Sigmoid colon (tissue), 7 donors: ENCODE data around the gene NIPAL3. TPM values are rescaled to one million over a fixed set of nuclear protein-coding genes. Genes with fewer than 3 reads are reported as not detected.

Source experiments
- DNase-seq: peaks from one replicate; pipeline ENCODE4 v3.0.0-alpha.2; 2019
- H3K27ac ChIP-seq, 4 donors: fragments of 200-600 bp; sonication (generic); one replicate each; pipeline ENCODE4 v1.5.1; 2016 to 2019; ENCODE audit warnings: mild to moderate bottlenecking in 1 of 4
- H3K27me3 ChIP-seq, 3 donors: fragments of 200-600 bp; sonication (generic); one replicate each; pipeline ENCODE4 v1.5.1; 2019; ENCODE audit warnings: mild to moderate bottlenecking in 1 of 3
- H3K36me3 ChIP-seq, 4 donors: fragments of 200-600 bp; sonication (generic); one replicate each; pipeline ENCODE4 v1.5.1; 2016 to 2019
- H3K4me1 ChIP-seq, 4 donors: fragments of 200-600 bp; sonication (generic); one replicate each; pipeline ENCODE4 v1.5.1; 2017 to 2019
- H3K4me3 ChIP-seq, 4 donors: fragments of 200-600 bp; sonication (generic); one replicate each; pipeline ENCODE4 v1.5.1; 2017 to 2019; ENCODE audit warnings: mild to moderate bottlenecking in 2 of 4, moderate library complexity in 1 of 4
- H3K9me3 ChIP-seq, 4 donors: fragments of 200-600 bp in 3 of 4; sonication (generic) in 3 of 4; one replicate each; pipeline versions ENCODE4 v1.5.1 to v1.6.1; 2013 to 2019
- EP300 ChIP-seq, 4 donors: sonication (generic); formaldehyde crosslinking; IDR thresholded peaks; one replicate each; pipeline ENCODE4 v1.6.1; 2017; ENCODE audit warnings: antibody characterized with exemption in 4 of 4
- POLR2A ChIP-seq, 2 donors: fragments of 450-650 bp; IDR thresholded peaks; one replicate each; pipeline ENCODE4 v1.6.1; 2016; ENCODE audit warnings: antibody characterized with exemption in 2 of 2, mild to moderate bottlenecking in 2 of 2, moderate library complexity in 2 of 2
- POLR2AphosphoS5 ChIP-seq, 4 donors: sonication (generic); formaldehyde crosslinking; IDR thresholded peaks; one replicate each; pipeline ENCODE4 v1.6.1; 2017; ENCODE audit warnings: antibody characterized with exemption in 4 of 4
- WGBS, 2 donors: extraction: QIAGEN DNeasy Blood & Tissue Kit; methylation state at CpG; one replicate each; pipeline ENCODE4 v1.1.7; 2013; 5-methylcytosine and 5-hydroxymethylcytosine counted together
- intact Hi-C: fragments of 100-400 bp; cut with DNase I; formaldehyde crosslinking; loops from one replicate; pipeline ENCODE4 v1.15.1; 2023
- polyA plus RNA-seq, 3 donors: library from polyadenylated mRNA; stranded (reverse); fragments of 200-250 nt; gene quantifications; one replicate each; pipeline ENCODE4 v1.2.3, GENCODE V29; 2013
- total RNA-seq, 4 donors: library from RNA; depleted of rRNA; stranded (reverse); fragments of >200 nt; gene quantifications; one replicate each; pipeline ENCODE4 v1.1.0, GENCODE V29; 2016
- TF ChIP-seq, protein P1 (sequence below), 4 experiments: fragments of 450-650 bp in 3 of 4; fragments of 200-600 bp in 1 of 4; IDR thresholded peaks; one replicate each; pipeline ENCODE4 v1.5.1; 2016 to 2019; ENCODE audit warnings: antibody characterized with exemption in 4 of 4, mild to moderate bottlenecking in 3 of 4, moderate library complexity in 2 of 4
- donor health status: healthy with polysubstance abuse.
- donor health status: Bipolar disorder and iron deficiency.
- donor health status: healthy.

Gene NIPAL3
- total and polyA plus RNA-seq, 7 donors: 5.8 to 53.2 (median 23.7) TPM

DNA sequence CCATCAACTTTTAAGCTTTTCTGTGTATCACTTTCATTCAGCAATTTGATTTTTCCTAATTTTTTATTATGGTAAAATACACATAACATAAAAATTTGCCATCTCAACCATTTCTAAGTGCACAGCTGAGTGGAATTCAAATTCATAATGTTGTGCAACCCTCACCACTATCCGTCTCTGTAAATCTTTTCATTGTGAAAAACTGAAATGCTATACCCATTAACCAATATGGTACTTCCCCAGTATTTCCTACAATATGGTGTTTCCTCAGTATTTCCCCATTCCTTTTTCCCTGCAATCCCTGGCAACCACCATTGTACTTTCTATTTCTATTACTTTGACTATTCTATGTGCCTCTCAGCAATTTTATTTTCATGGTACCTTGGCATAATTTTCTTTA is 8.8 kb upstream of the NIPAL3 start:
- no peaks in the 10 kb centered on the region for H3K4me1 ChIP-seq
- peaks cover 0 to 4% (median 0%) of the 10 kb centered on the region in 4 donors for H3K9me3 ChIP-seq
- intact Hi-C loops: no loop called here
- H3K27ac ChIP-seq: no peak overlapping the region
- H3K36me3 ChIP-seq: no peaks in the 10 kb centered on the region
- TF ChIP-seq EP300 (IDR thresholded peaks at IDR 0.05): no peak
- no peak for TF ChIP-seq POLR2A (IDR thresholded peaks at IDR 0.05)
- TF ChIP-seq POLR2AphosphoS5 (IDR thresholded peaks at IDR 0.05): no peak
- TF ChIP-seq, protein P1, sequence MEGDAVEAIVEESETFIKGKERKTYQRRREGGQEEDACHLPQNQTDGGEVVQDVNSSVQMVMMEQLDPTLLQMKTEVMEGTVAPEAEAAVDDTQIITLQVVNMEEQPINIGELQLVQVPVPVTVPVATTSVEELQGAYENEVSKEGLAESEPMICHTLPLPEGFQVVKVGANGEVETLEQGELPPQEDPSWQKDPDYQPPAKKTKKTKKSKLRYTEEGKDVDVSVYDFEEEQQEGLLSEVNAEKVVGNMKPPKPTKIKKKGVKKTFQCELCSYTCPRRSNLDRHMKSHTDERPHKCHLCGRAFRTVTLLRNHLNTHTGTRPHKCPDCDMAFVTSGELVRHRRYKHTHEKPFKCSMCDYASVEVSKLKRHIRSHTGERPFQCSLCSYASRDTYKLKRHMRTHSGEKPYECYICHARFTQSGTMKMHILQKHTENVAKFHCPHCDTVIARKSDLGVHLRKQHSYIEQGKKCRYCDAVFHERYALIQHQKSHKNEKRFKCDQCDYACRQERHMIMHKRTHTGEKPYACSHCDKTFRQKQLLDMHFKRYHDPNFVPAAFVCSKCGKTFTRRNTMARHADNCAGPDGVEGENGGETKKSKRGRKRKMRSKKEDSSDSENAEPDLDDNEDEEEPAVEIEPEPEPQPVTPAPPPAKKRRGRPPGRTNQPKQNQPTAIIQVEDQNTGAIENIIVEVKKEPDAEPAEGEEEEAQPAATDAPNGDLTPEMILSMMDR (IDR thresholded peaks at IDR 0.05): no peak
- no peak for DNase-seq
- no peak overlapping the region for H3K4me3 ChIP-seq
- H3K27me3 ChIP-seq: no peaks in the 10 kb centered on the region
- WGBS, 2 donors: 89 to 95% methylated on average over 1 of the region's 1 CpG

DNA sequence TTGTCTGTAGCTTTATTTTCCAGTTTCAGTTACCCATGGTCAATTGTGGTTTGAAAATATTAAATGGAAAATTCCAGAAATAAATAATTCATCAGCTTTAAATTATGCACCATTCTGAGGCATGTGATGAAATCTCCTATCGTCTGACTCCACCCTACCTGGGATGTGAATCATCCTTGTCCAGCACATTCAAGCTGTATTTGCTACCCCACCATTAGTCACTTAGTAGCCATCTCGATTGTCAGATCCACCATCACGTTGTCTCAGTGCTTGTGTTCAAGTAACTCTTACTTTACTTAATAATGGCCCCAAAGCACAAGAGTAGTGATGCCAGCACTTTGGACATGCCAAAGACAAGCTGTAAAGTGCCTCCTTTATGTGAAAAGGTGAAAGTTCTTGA is 6.1 kb upstream of the NIPAL3 start:
- 72 to 80% methylated on average over 3 of the region's 3 CpGs for WGBS, 2 donors

DNA sequence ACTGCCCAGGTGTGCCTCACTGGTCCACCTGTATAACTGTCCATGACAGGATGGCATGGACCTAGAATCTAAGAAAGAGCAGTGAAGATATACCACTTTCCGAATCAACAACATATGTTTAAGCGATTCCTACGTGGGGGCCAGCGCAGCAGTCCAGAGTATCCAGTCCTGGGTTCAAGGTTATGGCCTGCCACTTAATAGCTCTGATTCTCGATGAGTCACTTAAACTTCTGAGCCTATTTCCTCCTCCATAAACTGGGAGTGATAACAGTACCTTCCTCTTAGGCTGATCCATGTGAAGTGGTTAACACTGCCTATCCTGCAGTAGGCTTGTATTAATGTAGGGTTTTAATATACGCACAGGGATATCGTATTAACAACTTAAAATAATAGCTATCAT is 4.9 kb upstream of the NIPAL3 start:
- H3K27me3 ChIP-seq: no peaks in the 10 kb centered on the region
- H3K4me1 ChIP-seq: peaks cover 0 to 18% (median 8%) of the 10 kb centered on the region in 4 donors
- no peak for DNase-seq
- no peaks in the 10 kb centered on the region for H3K36me3 ChIP-seq
- H3K9me3 ChIP-seq: peaks cover 0 to 4% (median 0%) of the 10 kb centered on the region in 4 donors
- no peak overlapping the region for H3K27ac ChIP-seq
- intact Hi-C loops: no loop called here
- WGBS, 2 donors: 69 to 88% methylated on average over 7 of the region's 7 CpGs
- no peak for TF ChIP-seq POLR2AphosphoS5 (IDR thresholded peaks at IDR 0.05)
- TF ChIP-seq, protein P1 (IDR thresholded peaks at IDR 0.05): no peak
- TF ChIP-seq POLR2A (IDR thresholded peaks at IDR 0.05): no peak
- TF ChIP-seq EP300 (IDR thresholded peaks at IDR 0.05): no peak
- H3K4me3 ChIP-seq: no peak overlapping the region

More for the DNA sequence above, 6.1 kb upstream of the NIPAL3 start:
- no peak overlapping the region for H3K27ac ChIP-seq
- peaks cover 0 to 4% (median 0%) of the 10 kb centered on the region in 4 donors for H3K9me3 ChIP-seq
- no peak for TF ChIP-seq EP300 (IDR thresholded peaks at IDR 0.05)
- no peak for TF ChIP-seq POLR2A (IDR thresholded peaks at IDR 0.05)
- no peak for TF ChIP-seq POLR2AphosphoS5 (IDR thresholded peaks at IDR 0.05)
- TF ChIP-seq, protein P1 (IDR thresholded peaks at IDR 0.05): no peak
- DNase-seq: no peak
- H3K4me1 ChIP-seq: peaks cover 0 to 13% (median 5%) of the 10 kb centered on the region in 4 donors
- no peak overlapping the region for H3K4me3 ChIP-seq
- intact Hi-C loops: no loop called here
- H3K36me3 ChIP-seq: no peaks in the 10 kb centered on the region
- H3K27me3 ChIP-seq: no peaks in the 10 kb centered on the region

DNA sequence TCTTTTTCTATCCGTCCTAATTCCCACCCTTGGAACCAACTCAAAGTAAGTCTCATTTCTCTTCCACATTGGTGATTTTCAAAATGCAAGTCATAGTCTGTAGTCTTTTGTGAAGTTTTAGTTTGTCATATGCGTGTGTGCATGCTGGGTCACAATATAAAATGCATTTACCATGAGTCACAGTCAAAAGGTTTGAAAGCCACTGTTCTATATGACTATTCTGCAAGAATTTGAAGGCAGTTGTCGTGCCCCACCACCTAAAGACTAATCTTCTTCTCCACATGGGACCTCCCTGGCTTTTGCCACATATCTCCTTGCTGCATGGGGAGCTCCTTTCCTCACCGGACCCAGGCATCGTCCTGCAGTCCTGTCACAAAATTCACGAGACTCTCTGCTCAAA is 3.6 kb upstream of the NIPAL3 start:
- DNase-seq: no peak
- Histone ChIP-seq H3K27ac (no peak overlapping the region), H3K36me3 (no peaks in the 10 kb centered on the region), H3K4me3 (no peak overlapping the region), H3K27me3 (no peaks in the 10 kb centered on the region), H3K4me1 (peaks cover 0 to 29% (median 16%) of the 10 kb centered on the region in 4 donors), H3K9me3 (peaks cover 0 to 4% (median 0%) of the 10 kb centered on the region in 4 donors)
- TF ChIP-seq POLR2A (IDR thresholded peaks at IDR 0.05) (no peak), EP300 (IDR thresholded peaks at IDR 0.05) (no peak), POLR2AphosphoS5 (IDR thresholded peaks at IDR 0.05) (no peak)
- TF ChIP-seq, protein P1 (IDR thresholded peaks at IDR 0.05): no peak
- intact Hi-C loops: no loop called here
- 41 to 67% methylated on average over 6 of the region's 6 CpGs for WGBS, 2 donors

DNA sequence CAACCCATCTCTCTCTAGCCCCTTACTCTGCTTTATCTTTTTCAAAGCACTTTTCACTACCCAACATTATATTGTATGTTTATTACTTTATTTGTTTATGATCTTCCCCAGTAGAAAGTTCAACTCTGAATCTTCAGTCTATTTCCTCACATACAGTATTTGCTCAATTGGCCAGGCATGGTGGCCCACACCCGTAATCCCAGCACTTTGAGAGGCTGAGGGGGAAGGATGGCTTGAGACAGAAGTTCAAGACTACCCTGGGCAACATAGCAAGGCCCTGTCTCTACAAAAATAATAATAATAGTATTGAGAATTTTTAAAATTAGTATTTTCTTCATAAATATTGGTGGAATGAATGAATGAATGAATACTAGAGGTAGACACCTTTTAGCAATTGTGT is 3.2 kb upstream of the NIPAL3 start:
- intact Hi-C loops: no loop called here
- DNase-seq: no peak
- Histone ChIP-seq H3K9me3 (peaks cover 0 to 4% (median 0%) of the 10 kb centered on the region in 4 donors), H3K4me3 (no peak overlapping the region), H3K27ac (no peak overlapping the region), H3K27me3 (no peaks in the 10 kb centered on the region), H3K36me3 (no peaks in the 10 kb centered on the region), H3K4me1 (peaks cover 0 to 33% (median 20%) of the 10 kb centered on the region in 4 donors)
- TF ChIP-seq POLR2A (IDR thresholded peaks at IDR 0.05) (no peak), POLR2AphosphoS5 (IDR thresholded peaks at IDR 0.05) (no peak), EP300 (IDR thresholded peaks at IDR 0.05) (no peak)
- TF ChIP-seq, protein P1 (IDR thresholded peaks at IDR 0.05): no peak
- 26 to 78% methylated on average over 1 of the region's 1 CpG for WGBS, 2 donors
